ENCODE data around the gene SLC44A5.

SLC44A5 gene

DNA sequence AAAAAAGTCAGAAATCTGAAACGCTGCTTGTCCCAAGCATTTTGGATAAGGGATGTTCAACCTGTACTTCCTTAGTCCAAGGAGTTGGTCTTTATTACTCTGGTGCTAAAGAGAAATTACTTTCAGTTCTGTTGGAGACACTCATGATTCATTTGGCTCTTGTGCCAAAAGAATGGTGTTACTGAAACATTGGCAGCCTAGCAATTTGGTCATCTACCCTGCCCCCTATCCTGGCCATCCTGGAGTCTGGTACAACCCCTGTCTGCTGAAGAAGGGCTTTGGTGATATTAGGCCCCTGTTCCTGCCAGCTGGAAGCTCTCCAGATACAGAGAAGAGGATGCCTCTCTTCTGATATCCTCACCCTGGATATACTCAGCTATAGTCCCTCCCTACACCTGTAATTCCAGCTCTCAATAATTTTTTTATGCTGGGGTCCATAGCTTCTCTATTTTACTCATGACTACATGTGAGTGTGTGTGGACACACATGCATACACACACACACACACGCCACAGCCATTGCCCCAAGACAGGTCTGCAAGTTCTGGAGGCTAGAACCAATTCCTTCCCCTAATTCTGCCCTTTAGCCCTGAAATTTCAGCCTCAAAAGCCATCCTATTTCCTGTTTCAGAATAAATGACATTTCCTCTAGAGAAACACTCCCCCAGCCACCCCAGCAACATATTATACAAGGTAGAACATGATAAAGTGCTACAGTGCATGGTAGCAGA, 436.7 kb downstream of the SLC44A5 start:
- no peak for DNase-seq (ENCODE audit: low spot score)

DNA sequence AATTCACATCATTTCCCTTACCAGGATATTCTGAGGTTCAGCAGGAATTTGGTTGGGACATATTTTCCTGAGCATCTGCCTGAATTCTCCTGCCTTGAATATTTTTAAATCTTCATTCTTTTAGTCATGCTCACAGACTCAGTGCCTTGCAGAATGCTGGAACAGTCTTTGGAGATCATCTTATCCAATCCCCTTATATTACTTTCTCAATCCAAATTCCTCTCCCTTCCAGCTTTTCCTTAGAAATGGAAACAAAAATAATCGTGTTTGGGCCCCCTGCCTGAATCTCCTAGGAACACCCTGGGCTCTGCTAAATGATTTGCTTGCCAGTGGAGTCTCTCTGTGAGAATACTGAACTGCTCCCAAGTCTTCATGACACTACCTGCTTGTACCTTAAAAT, 438.4 kb downstream of the SLC44A5 start:
- no peak for DNase-seq (ENCODE audit: low spot score)

DNA sequence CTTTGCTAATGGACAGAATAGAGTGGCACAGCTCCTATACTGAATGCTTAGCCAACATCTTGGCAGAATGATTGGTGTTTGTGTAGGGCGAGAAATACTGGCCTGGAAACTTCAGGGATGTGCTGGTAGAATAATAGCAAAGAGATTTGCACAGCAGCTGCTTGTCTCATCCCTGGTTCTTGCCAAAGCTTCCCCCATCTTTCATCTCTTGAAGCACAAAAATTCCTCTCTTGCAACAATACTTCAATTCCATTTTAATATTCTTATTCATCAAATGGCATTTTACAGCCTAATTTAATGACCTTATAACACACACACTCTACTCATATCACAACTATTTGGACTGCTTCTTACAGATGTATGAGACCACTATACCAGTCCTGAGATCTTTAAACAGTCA, 439.0 kb downstream of the SLC44A5 start:
- DNase-seq (ENCODE audit: low spot score) = no peak

DNA sequence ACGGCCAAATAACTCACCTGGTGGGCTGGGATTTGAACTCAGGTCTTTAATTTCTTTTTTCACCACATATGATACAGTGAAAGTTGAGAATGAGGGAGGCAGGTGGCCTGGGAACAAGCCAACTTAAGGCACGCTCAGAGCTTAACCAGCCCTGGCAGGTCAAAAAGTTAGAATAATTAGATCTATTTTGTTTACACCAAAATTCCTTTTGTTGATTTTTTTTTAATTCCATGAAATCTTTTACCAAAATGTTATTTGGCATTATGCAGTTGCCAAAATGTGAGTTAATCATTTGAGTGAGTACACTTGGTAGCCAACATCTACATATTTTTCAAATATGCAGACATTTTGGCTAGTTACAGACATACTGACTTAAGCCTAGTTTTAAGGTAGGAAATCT, 439.9 kb downstream of the SLC44A5 start:
- DNase-seq (ENCODE audit: low spot score) = no peak

DNA sequence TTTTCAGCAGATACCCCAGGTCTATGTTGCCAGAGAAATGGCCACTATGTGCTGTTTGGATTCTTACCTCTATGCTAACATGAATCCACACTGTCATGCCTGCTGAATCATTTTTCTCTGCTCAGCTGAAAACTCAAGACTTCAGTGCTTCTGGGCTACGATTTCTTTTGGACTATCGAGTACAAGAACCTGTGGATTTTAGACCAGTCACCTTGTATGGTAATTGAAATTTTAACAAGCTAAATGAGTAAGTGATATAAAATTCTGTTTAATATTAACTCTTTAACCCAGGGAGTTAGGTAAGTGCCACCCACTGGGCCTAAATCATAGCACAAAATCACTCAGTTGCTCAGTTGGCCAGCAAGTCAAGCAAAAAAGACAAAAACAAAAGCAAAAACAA, 440.9 kb downstream of the SLC44A5 start:
- no peak for DNase-seq (ENCODE audit: low spot score)

DNA sequence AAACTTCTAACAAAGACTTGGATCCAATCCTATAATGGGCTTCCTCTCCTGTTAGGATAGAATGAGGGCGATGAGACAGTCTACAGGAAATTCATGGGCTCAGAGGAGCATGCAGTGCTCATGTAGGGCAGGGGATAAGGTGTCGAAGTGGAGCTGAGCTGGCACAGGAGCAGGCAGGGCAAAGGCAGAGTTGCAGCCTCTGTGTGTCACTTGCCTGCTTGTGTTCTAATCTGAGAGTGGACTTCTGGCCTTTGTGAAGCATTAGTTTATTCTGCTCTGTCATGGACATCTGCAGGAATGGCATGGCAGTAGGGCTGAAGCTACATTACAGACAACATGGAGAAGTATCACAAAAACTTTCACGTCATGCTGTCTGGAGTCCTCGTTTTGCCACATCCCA, 444.1 kb downstream of the SLC44A5 start:
- DNase-seq (ENCODE audit: low spot score) = no peak

DNA sequence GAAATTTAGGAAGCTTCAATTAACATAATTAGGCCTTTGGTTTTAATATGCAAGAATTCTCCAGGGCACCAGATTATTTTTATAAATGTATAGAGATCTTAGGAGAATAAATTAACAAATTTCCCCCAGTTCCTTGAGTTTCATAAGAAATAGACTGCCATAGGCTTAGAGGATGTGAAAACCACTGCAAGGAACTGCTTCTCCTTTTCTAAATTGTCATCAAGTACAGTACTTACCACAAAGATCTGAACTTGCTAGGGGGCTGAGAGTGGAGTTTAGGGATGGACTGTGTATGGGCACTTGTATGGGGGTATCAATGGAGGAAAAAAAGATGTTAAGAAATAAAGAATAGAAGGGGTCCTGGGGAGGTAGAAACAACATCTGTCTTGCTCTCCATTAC, 445.6 kb downstream of the SLC44A5 start:
- no peak for DNase-seq (ENCODE audit: low spot score)

DNA sequence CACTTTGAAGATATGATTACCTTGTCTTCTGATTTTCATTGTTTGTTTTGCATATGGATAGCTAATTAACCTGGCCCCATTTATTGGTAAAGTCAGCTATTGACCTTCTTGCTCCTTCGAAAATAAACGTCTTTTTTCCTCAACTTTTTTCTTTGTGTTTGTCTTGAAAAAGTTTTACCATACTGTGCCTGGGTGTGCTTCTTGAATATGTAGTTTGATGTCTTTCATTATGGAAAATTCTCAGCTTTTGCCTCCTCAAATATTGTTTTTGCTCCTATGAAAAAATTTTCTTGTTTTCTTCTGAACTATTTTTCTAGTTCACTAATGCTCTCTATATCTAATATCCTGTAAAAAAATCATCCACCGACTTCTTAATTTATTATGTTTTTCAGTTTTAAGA, 451.8 kb downstream of the SLC44A5 start:
- no peak for DNase-seq (ENCODE audit: low spot score)
